Renal cortical epithelial cell (primary cell): ENCODE measurements around the gene EYS. TPM values are rescaled to one million over a fixed set of nuclear protein-coding genes. Genes with fewer than 3 reads are reported as not detected.
"Not testable (repeated sequence)": the region's sequence is repeated elsewhere in the genome, so short reads cannot be mapped to it uniquely, and the experiment has no call there.

Experiments used
- DNase-seq: peaks from one replicate; pipeline ENCODE4 v3.0.0-alpha.2; 2011; ENCODE audit warnings: low read depth
- total RNA-seq: library from RNA; depleted of rRNA; stranded (reverse); fragments of >200 nt; gene quantifications from 2 replicates; pipeline ENCODE4 v1.2.3, GENCODE V29; 2014

The EYS gene
- total RNA-seq, 1 donor from 2014 or later = 0.10 TPM

GRCh38 chr6:63968650-63969049, 1738.4 kb downstream of the EYS start:
- no peak for DNase-seq

- DNase-seq = no peak
Observed at GRCh38 chr6:63964366-63964765, 1742.7 kb downstream of the EYS start.

DNA sequence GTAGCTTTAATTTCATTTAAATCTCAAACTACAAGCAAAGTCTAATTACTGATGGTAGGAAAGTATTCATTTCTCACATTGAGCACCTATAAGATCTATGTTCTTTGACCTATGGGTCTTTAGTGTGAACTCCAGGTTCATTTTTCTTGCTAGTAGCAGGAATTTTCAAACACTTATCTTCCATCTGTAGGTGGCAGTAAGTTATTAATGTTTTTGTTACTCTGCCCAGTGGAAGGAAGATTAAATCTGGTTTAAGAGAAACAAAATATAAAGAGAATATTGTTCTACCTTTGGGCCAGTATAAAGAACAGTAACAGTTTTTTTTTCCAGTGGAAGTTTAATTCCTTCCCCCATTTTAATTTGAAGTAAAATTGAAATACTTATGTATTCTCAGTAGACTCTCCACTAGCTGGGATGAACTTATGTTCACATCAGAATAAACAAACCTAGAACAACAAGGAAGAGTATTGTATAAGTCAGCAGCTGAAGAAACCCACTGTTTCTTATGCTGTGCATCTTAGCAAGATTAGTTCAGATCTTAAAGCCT, 1743.2 kb downstream of the EYS start:
- no peak for DNase-seq

DNA sequence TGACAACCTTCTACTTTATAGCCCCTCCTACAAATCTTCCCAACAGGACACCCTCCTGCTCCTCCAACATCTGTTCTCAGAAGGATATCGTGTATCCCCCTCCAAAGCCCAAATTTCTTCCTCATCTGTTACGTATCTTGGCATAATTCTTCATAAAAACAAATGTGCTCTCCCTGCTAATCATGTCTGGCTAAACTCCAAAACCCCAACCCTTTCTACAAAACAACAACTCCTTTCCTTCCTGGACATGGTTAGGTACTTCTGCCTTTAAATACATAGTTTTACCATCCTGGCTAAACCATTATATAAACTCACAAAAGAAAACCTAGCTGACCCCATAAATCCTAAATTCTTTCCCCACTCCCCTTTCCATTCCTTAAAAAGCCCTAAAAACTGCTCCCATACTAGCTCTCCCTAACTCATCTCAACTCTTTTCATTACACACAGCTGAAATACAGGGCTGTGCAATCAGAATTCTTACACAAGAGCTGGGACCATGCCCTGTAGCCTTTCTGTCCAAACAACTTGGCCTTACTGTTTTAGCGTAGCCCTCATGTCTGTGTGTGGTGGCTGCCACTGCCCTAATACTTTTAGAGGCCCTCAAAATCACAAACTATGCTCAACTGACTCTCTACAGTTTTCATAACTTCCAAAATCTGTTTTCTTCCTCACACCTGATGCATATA, 1753.5 kb downstream of the EYS start:
- not testable (repeated sequence) for DNase-seq

DNA sequence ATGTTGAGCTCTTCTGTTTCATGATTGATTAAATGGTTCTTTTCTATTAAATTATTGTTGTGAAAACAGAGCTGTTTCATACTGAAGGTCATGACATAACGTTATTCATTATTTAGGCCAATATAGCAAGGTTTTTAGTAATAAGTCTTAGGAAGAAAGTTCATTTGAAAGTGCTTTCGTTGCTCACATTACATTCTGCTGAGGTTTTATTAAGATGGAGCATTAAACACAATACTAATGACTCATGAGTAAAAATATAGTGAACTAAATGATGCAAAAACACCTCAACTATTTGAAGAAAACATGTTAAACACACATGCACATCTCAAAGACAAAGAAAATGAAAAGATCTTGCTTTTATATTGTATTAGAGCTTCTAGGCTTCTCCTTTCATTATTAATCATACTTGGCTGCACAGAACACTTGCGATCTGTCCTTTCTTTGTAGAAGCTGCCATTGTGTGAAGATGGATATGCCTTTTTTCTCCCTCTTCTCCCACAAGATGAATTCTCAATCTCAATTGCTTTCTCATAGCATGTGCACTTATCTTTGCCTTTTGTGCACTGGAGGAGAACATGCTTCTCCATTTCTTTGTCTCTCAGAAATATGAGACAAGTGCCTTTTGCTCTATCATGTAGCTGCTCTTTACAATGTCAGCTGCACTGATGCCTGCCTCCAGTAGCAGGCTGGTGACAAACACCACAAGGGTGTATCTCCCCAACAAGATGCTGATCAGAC, 1759.1 kb downstream of the EYS start:
- DNase-seq = no peak

DNA sequence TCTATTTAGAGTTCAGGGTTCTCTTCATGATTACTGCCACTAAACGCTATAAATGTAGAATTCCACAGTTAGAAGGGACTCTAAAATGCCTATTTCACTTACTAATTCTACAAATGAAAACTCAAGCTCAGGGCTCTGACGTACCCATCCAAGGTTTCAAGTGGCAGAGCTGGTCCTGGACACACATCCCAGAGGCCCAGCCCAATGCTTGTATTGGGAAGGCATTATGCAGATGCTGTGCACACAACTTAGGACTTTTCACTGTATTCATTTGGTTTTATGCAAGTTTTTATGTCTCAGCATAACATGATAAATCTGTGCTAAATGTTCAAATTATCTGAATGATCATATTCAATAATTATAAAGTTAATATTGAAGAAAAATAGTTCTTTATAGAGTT, 1761.0 kb downstream of the EYS start:
- no peak for DNase-seq

DNA sequence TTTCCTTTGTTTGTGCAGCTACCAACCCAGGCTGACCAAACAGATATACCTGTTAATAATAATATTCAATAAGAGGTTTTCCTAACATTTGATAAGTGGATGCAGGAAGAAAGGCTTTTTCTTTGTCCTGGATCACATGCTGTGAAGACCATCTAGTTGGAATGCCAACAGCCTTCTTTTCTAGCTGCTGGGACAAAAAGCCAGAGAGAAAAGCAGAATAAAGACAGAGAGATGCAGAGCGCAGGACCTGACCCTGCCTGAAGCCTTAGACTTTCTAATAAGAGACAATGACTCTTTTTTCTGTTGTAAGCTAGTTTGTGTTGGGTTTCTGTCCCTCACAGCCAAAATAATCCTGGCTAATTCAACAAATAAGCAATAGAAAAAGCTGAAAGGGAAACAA, 1763.2 kb downstream of the EYS start:
- no peak for DNase-seq

GRCh38 chr6:63941747-63942470, 1765.1 kb downstream of the EYS start:
- DNase-seq = no peak

DNA sequence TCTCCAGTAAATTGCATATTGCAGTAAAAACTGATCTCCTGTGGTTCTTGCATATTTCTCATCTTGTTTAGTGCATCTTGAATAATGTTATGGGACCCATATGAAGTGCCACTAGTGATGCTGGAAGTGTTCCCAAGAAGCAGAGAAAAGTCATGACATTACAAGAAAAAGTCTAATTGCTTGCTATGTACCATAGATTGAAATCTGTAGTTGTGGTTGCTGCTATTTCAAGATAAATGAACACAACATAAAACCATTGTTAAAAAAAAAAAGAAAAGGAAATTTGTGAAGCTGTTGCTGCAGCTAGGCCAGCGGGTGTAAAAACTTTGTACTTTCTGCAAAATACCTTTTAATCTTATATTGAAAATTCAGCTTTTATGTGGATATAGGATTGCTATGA, 1767.0 kb downstream of the EYS start:
- DNase-seq = no peak

DNA sequence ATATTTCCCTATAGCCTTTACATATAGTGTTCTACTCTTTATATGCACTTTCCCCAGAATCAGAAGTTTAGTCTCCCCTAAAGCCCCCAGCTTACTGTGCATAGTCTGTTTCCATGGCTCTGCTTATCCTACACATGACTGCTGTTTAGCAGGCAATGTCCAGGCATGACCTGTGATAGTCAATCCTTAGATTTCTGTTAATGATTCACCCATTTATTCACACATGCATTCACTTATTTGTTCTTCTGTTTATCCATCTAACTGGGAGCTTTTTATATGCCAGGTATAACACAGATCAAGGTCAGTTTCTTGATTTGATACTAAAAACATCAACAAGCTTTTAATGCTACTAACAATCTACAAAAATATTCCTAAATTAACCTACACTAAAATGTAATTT, 1770.6 kb downstream of the EYS start:
- peak; percentile 24 for DNase-seq

- no peak for DNase-seq
Observed at GRCh38 chr6:63935732-63936131, 1771.3 kb downstream of the EYS start.

GRCh38 chr6:63933948-63934347, 1773.1 kb downstream of the EYS start:
- not testable (repeated sequence) for DNase-seq

DNA sequence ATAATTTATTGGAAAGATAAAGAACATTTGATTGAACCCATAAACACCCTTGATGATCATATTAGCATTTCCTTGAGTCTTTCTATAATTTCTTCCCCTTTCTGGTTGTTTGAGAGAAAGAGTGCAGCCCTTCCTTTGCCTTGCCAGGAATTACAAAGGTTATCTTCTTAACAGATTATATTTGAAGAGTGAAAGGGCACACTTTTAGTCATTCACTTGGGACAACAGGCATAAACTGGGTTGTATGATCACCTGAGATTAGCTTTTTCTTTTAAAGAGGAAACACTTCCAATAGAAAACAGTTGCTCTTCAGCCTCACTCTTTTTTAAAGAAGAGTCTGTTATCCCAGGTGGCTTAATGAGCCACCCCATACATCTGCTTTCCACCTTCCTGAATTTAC, 1776.2 kb downstream of the EYS start:
- DNase-seq = no peak

DNA sequence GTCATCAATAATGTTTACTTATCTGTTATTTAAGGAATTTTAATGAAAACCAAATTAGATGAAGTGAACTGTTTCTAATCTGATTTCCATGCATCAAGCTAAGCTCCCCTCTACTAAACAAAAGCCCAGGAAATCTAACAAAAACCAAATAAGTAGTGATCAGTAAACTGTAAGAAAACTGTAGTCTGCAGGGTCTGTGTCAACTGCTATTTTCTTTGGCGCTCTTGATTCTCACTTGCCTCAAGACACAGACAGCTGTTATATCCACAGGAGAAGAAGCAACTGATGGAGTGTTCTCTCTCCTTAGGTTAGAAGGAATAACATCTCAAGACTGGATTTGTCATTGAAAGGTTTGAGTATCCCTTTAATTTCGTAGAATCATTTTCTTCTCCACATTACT, 1777.9 kb downstream of the EYS start:
- no peak for DNase-seq

- no peak for DNase-seq
Observed at GRCh38 chr6:63928613-63929012, 1778.4 kb downstream of the EYS start.

- no peak for DNase-seq
Observed at GRCh38 chr6:63926950-63927927, 1779.8 kb downstream of the EYS start.

- no peak for DNase-seq
Observed at GRCh38 chr6:63926258-63926780, 1780.7 kb downstream of the EYS start.

DNA sequence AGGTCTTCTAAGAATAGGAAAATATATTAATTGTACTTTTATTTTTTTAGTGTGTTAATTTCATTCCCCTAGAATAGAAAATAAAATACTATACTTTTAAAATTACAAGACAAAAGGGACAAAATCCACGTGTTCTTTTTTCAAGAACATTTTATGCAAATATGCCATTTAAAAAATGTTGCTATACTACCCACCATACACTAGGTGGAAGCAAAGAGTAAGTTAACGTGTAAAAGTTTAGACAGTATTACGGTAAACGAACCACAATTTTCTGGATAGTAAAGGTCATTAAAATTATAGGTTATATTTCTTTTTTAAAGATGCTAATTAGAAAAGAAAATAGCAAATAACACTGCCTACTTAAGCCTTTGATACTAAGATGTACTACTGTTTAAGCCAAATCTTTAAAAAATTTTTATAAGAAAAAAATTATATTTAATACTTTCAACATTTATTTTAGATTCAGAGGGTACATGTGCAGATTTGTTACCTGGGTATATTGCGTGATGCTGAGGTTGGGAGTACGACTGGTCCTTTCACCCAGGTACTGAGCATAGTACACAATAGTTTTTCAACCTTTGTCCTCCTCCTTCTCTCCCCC, 1783.8 kb downstream of the EYS start:
- DNase-seq = peak; percentile 56

DNA sequence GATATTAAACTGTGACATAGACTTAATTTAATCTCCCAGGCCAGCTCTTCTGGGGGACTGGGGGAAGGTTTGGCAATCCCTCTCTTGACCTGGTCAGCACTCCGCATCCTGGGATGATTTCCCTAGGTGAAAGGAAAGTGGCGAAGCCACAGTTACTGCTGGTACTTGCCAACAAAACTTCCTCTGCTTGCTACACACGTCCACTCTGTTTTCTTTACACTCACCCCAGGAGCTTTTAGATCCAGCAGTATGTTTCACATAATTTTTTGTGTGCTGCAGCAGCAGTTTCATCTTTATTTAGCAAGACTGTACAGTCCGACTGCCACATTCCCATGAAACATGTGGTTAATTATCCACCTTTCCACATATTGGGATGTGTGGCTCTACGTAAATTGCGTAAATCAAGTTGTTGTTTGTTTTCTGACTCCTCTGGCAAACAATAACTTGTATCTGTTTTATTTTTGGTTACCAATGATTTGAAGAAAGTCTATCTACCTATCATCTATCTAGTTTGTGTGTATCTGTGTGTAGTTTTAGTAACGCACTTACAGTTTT, 1787.4 kb downstream of the EYS start:
- no peak for DNase-seq

GRCh38 chr6:63912887-63913286, 1794.1 kb downstream of the EYS start:
- DNase-seq = no peak
